Thoracic aorta (tissue), 2 donors: ENCODE results near the gene ATXN7L1. TPM values are rescaled to one million over a fixed set of nuclear protein-coding genes. Genes with fewer than 3 reads are reported as not detected.
A peak's percentile ranks its signal among the peaks of the same experiment; 100 is the strongest.

Experiments
- ATAC-seq: fragments of 150-250 bp; one replicate; pipeline ENCODE4 v1.8.0; 2017; ENCODE audit warnings: low read depth; ENCODE audit not compliant: insufficient number of reproducible peaks, low FRiP score
- DNase-seq: peaks from one replicate; pipeline ENCODE4 v3.0.0-alpha.2; 2020; ENCODE audit warnings: low spot score
- H3K27ac ChIP-seq, 2 donors: fragments of 200-600 bp; sonication (generic); 1 replicate in 1 of 2; 2 replicates in 1 of 2; pipeline ENCODE4 v1.5.1; 2016; ENCODE audit warnings: mild to moderate bottlenecking in 2 of 2, moderate library complexity in 2 of 2
- H3K27me3 ChIP-seq: fragments of 200-600 bp; sonication (generic); replicated peaks from 2 replicates; pipeline ENCODE4 v1.6.0; 2016; ENCODE audit warnings: mild to moderate bottlenecking; ENCODE audit not compliant: insufficient read depth
- H3K36me3 ChIP-seq: fragments of 200-600 bp; sonication (generic); one replicate; pipeline ENCODE4 v1.5.1; 2016
- H3K4me1 ChIP-seq, 2 donors: fragments of 200-600 bp; sonication (generic); 1 replicate in 1 of 2; 2 replicates in 1 of 2; pipeline versions ENCODE4 v1.5.1 to v1.6.0; 2016; ENCODE audit warnings: low read depth in 2 of 2, mild to moderate bottlenecking in 1 of 2; ENCODE audit not compliant: control insufficient read depth in 1 of 2
- H3K4me3 ChIP-seq: fragments of 200-600 bp; sonication (generic); 2 replicates; pipeline ENCODE4 v1.5.1; 2016; ENCODE audit warnings: mild to moderate bottlenecking
- H3K9me3 ChIP-seq: fragments of 200-600 bp; sonication (generic); 2 replicates; pipeline ENCODE4 v1.5.1; 2016
- CTCF ChIP-seq: fragments of 200-600 bp; sonication (generic); IDR thresholded peaks from one replicate; pipeline ENCODE4 v1.5.1; 2019; ENCODE audit warnings: antibody characterized with exemption
- total RNA-seq, 2 donors: library from RNA; depleted of rRNA; stranded (reverse); fragments of >200 nt; gene quantifications; one replicate each; pipeline versions ENCODE4 v1.1.0 to v1.2.3, GENCODE V29; 2016

The ATXN7L1 gene
- total RNA-seq, 2 donors from 2014 or later = 11.6 to 13.4 TPM

- no peaks in the 10 kb centered on the region for H3K4me1 ChIP-seq
- DNase-seq (no peak), ATAC-seq (no peak)
- H3K27me3 ChIP-seq = no peaks in the 10 kb centered on the region
- no peak overlapping the region for H3K4me3 ChIP-seq
- no peak overlapping the region for H3K27ac ChIP-seq
- peak; percentile 55 for TF ChIP-seq CTCF
- H3K36me3 ChIP-seq = no peaks in the 10 kb centered on the region
- no peaks in the 10 kb centered on the region for H3K9me3 ChIP-seq
These were observed 116.5 kb downstream of the ATXN7L1 start for GRCh38 chr7:105759670-105760550.

- no peak for TF ChIP-seq CTCF
These were observed 120.0 kb downstream of the ATXN7L1 start for GRCh38 chr7:105756367-105756766.

GRCh38 chr7:105752671-105753275 is 123.6 kb downstream of the ATXN7L1 start:
- no peaks in the 10 kb centered on the region for H3K36me3 ChIP-seq
- no peak for TF ChIP-seq CTCF
- no peak for DNase-seq
- H3K9me3 ChIP-seq = no peaks in the 10 kb centered on the region
- H3K4me1 ChIP-seq = no peaks in the 10 kb centered on the region
- ATAC-seq = no peak
- no peak overlapping the region for H3K4me3 ChIP-seq
- no peaks in the 10 kb centered on the region for H3K27me3 ChIP-seq
- no peak overlapping the region for H3K27ac ChIP-seq

More at GRCh38 chr7:105756367-105756766, 120.0 kb downstream of the ATXN7L1 start:
- Histone ChIP-seq H3K4me1 (no peaks in the 10 kb centered on the region), H3K27ac (no peak overlapping the region), H3K27me3 (no peaks in the 10 kb centered on the region), H3K36me3 (no peaks in the 10 kb centered on the region), H3K9me3 (no peaks in the 10 kb centered on the region), H3K4me3 (no peak overlapping the region)
- no peak for ATAC-seq
- DNase-seq = no peak

- H3K4me3 ChIP-seq = no peak overlapping the region
- H3K27ac ChIP-seq = no peak overlapping the region
- H3K36me3 ChIP-seq = no peaks in the 10 kb centered on the region
- TF ChIP-seq CTCF = no peak
- DNase-seq (no peak), ATAC-seq (no peak)
- no peaks in the 10 kb centered on the region for H3K9me3 ChIP-seq
- no peaks in the 10 kb centered on the region for H3K4me1 ChIP-seq
- no peaks in the 10 kb centered on the region for H3K27me3 ChIP-seq
These were observed 125.3 kb downstream of the ATXN7L1 start for GRCh38 chr7:105751054-105751453.

GRCh38 chr7:105748701-105749100 is 127.7 kb downstream of the ATXN7L1 start:
- Histone ChIP-seq H3K4me1 (no peaks in the 10 kb centered on the region), H3K36me3 (no peaks in the 10 kb centered on the region), H3K27ac (no peak overlapping the region), H3K27me3 (no peaks in the 10 kb centered on the region), H3K4me3 (no peak overlapping the region), H3K9me3 (no peaks in the 10 kb centered on the region)
- no peak for TF ChIP-seq CTCF
- DNase-seq (no peak), ATAC-seq (no peak)
